GM12865 (cell line): Measurements from ENCODE around the gene GTPBP6.

ENCODE experiments used
- DNase-seq: peaks from one replicate; pipeline ENCODE4 v3.0.0; 2010; ENCODE audit warnings: low read depth
- H3K4me3 ChIP-seq: 2 replicates; pipeline ENCODE4 v1.5.1; 2011; ENCODE audit warnings: mild to moderate bottlenecking, low read depth, low read length, control low read depth
- CTCF ChIP-seq: IDR thresholded peaks from 2 replicates; pipeline ENCODE4 v1.5.1; 2011; ENCODE audit warnings: low read length, control low read depth, low read depth, inconsistent platforms; ENCODE audit not compliant: insufficient read depth; ENCODE audit errors: missing control alignments

Gene GTPBP6

GRCh38 chrX:318739-319578 is at the start of gene GTPBP6:
Gene GTPBP6 (minus strand): TSS chrX:318796. CDS start chrX:318787, 9 bp downstream.
- peak; percentile 98 for DNase-seq
- TF ChIP-seq CTCF: no peak
- peak within 1 kb of the TSS; percentile 64 for H3K4me3 ChIP-seq

- no peak for DNase-seq
- TF ChIP-seq CTCF: no peak
Measured at GRCh38 chrX:367866-368265, 49.3 kb upstream of the GTPBP6 start.

GRCh38 chrX:367349-367748 is 48.8 kb upstream of the GTPBP6 start:
- no peak overlapping the region for H3K4me3 ChIP-seq
- no peak for DNase-seq
- TF ChIP-seq CTCF: no peak

More at GRCh38 chrX:367866-368265, 49.3 kb upstream of the GTPBP6 start:
- no peak overlapping the region for H3K4me3 ChIP-seq

GRCh38 chrX:363621-364375 is 45.2 kb upstream of the GTPBP6 start:
- DNase-seq: no peak
- TF ChIP-seq CTCF: no peak
- no peak overlapping the region for H3K4me3 ChIP-seq

- no peak for TF ChIP-seq CTCF
- DNase-seq: no peak
- H3K4me3 ChIP-seq: no peak overlapping the region
Measured at GRCh38 chrX:362937-363620, 44.5 kb upstream of the GTPBP6 start.

GRCh38 chrX:362351-362750 is 43.8 kb upstream of the GTPBP6 start:
- TF ChIP-seq CTCF: no peak
- no peak overlapping the region for H3K4me3 ChIP-seq
- no peak for DNase-seq
